H9 (cell line): ENCODE results near the gene TBC1D17. TPM values are rescaled to one million over a fixed set of nuclear protein-coding genes. Genes with fewer than 3 reads are reported as not detected.

Experiments used
- DNase-seq: peaks from one replicate; pipeline ENCODE4 v3.0.0-alpha.2; 2017
- H2AFZ ChIP-seq: one replicate; pipeline ENCODE4 v1.6.1; 2013; ENCODE audit warnings: mild to moderate bottlenecking, low read length, control low read depth, moderate library complexity
- H2AK5ac ChIP-seq: 2 replicates; pipeline ENCODE4 v1.6.1; 2013; ENCODE audit warnings: low read length, control low read depth, mixed read lengths; ENCODE audit not compliant: insufficient read length
- H2BK120ac ChIP-seq: one replicate; pipeline ENCODE4 v1.6.1; 2013; ENCODE audit warnings: low read depth, mild to moderate bottlenecking, low read length, control low read depth, inconsistent platforms; ENCODE audit not compliant: poor library complexity, severe bottlenecking
- H2BK12ac ChIP-seq: 2 replicates; pipeline ENCODE4 v1.6.1; 2013; ENCODE audit warnings: low read length, control low read depth, mixed read lengths, low read depth; ENCODE audit not compliant: insufficient read length
- H2BK15ac ChIP-seq: 2 replicates; pipeline ENCODE4 v1.6.1; 2013; ENCODE audit warnings: low read depth, low read length, control low read depth
- H2BK20ac ChIP-seq: one replicate; pipeline ENCODE4 v1.6.1; 2013; ENCODE audit warnings: low read depth, mild to moderate bottlenecking, low read length, control low read depth, inconsistent platforms; ENCODE audit not compliant: poor library complexity, severe bottlenecking
- H2BK5ac ChIP-seq: 2 replicates; pipeline ENCODE4 v1.6.1; 2013; ENCODE audit warnings: low read length, control low read depth, mixed read lengths; ENCODE audit not compliant: insufficient read length
- H3K14ac ChIP-seq: 2 replicates; pipeline ENCODE4 v1.6.1; 2013; ENCODE audit warnings: low read length, control low read depth; ENCODE audit not compliant: insufficient read depth
- H3K18ac ChIP-seq: 2 replicates; pipeline ENCODE4 v1.6.1; 2013; ENCODE audit warnings: low read depth, mild to moderate bottlenecking, mixed read lengths, low read length, control low read depth; ENCODE audit not compliant: insufficient read length
- H3K23ac ChIP-seq: 2 replicates; pipeline ENCODE4 v1.6.1; 2013; ENCODE audit warnings: low read length, control low read depth, mixed read lengths, low read depth; ENCODE audit not compliant: insufficient read length
- H3K23me2 ChIP-seq: 2 replicates; pipeline ENCODE4 v1.6.1; 2013; ENCODE audit warnings: low read depth, mild to moderate bottlenecking, mixed read lengths, low read length, control low read depth; ENCODE audit not compliant: insufficient read length, poor library complexity, severe bottlenecking
- H3K27ac ChIP-seq: 2 replicates; pipeline ENCODE4 v1.5.1; 2013; ENCODE audit warnings: low read length, control low read depth, mixed read lengths, low read depth; ENCODE audit not compliant: insufficient read length
- H3K27me3 ChIP-seq: 2 replicates; pipeline ENCODE4 v1.6.1; 2013; ENCODE audit warnings: low read length, control low read depth, inconsistent platforms; ENCODE audit not compliant: insufficient read depth
- H3K4ac ChIP-seq: 2 replicates; pipeline ENCODE4 v1.6.1; 2013; ENCODE audit warnings: low read depth, mild to moderate bottlenecking, control low read depth, inconsistent platforms, low read length, moderate library complexity
- H3K4me1 ChIP-seq: 2 replicates; pipeline ENCODE4 v1.6.1; 2013; ENCODE audit warnings: low read length, control low read depth, inconsistent platforms; ENCODE audit not compliant: insufficient read depth
- H3K4me2 ChIP-seq: 2 replicates; pipeline ENCODE4 v1.6.1; 2013; ENCODE audit warnings: low read length, control low read depth, mixed read lengths; ENCODE audit not compliant: insufficient read length, insufficient read depth
- H3K56ac ChIP-seq: 2 replicates; pipeline ENCODE4 v1.6.1; 2013; ENCODE audit warnings: low read depth, mild to moderate bottlenecking, mixed read lengths, low read length, control low read depth; ENCODE audit not compliant: insufficient read length
- H3K79me1 ChIP-seq: 2 replicates; pipeline ENCODE4 v1.6.1; 2013; ENCODE audit warnings: low read depth, mild to moderate bottlenecking, moderate library complexity, low read length, control low read depth, inconsistent platforms; ENCODE audit not compliant: insufficient read depth, poor library complexity, severe bottlenecking
- H3K79me2 ChIP-seq: 2 replicates; pipeline ENCODE4 v1.6.1; 2013; ENCODE audit warnings: low read length, control low read depth, inconsistent platforms; ENCODE audit not compliant: insufficient read depth
- H3K9ac ChIP-seq: 2 replicates; pipeline ENCODE4 v1.6.1; 2013; ENCODE audit warnings: low read length, control low read depth, mixed read lengths; ENCODE audit not compliant: insufficient read length; ENCODE audit errors: extremely low read depth
- H3K9me3 ChIP-seq: one replicate; pipeline ENCODE4 v1.6.1; 2013; ENCODE audit warnings: low read depth, low read length, inconsistent platforms; ENCODE audit not compliant: control insufficient read depth
- H3T11ph ChIP-seq: one replicate; pipeline ENCODE4 v1.6.1; 2013; ENCODE audit warnings: mild to moderate bottlenecking, low read length, control low read depth, inconsistent platforms
- H4K20me1 ChIP-seq: one replicate; pipeline ENCODE4 v1.6.1; 2013; ENCODE audit not compliant: control insufficient read depth, insufficient read length, insufficient read depth
- H4K5ac ChIP-seq: 2 replicates; pipeline ENCODE4 v1.6.1; 2013; ENCODE audit warnings: low read depth, mild to moderate bottlenecking, mixed read lengths, low read length, control low read depth; ENCODE audit not compliant: insufficient read length
- H4K8ac ChIP-seq: replicated peaks from 2 replicates; pipeline ENCODE4 v1.6.1; 2013; ENCODE audit warnings: low read length, control low read depth, mixed read lengths, low read depth; ENCODE audit not compliant: insufficient read length
- H4K91ac ChIP-seq: 2 replicates; pipeline ENCODE4 v1.6.1; 2013; ENCODE audit warnings: low read depth, mild to moderate bottlenecking, moderate library complexity, mixed read lengths, low read length, control low read depth; ENCODE audit not compliant: insufficient read length
- H3K27ac Mint-ChIP-seq, 3 experiments: 2 replicates in 2 of 3; 3 replicates in 1 of 3; pipeline ENCODE4 v1.8.0; 2020 to 2021; ENCODE audit warnings: mixed read lengths in 3 of 3, mild to moderate bottlenecking in 1 of 3, moderate library complexity in 1 of 3
- H3K27me3 Mint-ChIP-seq: 2 replicates; pipeline ENCODE4 v1.8.0; 2021; ENCODE audit warnings: low read depth, mild to moderate bottlenecking, moderate library complexity, mixed read lengths
- H3K36me3 Mint-ChIP-seq, 3 experiments: 2 replicates in 2 of 3; 3 replicates in 1 of 3; pipeline ENCODE4 v1.8.0; 2020 to 2021; ENCODE audit warnings: low read depth in 3 of 3, mixed read lengths in 3 of 3; ENCODE audit not compliant: insufficient read depth in 1 of 3
- H3K4me1 Mint-ChIP-seq, 2 experiments: 2 replicates each; pipeline ENCODE4 v1.8.0; 2020; ENCODE audit warnings: mixed read lengths in 2 of 2
- H3K4me3 Mint-ChIP-seq, 2 experiments: 2 replicates in 1 of 2; 3 replicates in 1 of 2; pipeline ENCODE4 v1.8.0; 2020 to 2021; ENCODE audit warnings: mild to moderate bottlenecking in 2 of 2, mixed read lengths in 2 of 2, moderate library complexity in 1 of 2
- H3K9me3 Mint-ChIP-seq, 2 experiments: 2 replicates in 1 of 2; 3 replicates in 1 of 2; pipeline ENCODE4 v1.8.0; 2020; ENCODE audit warnings: mild to moderate bottlenecking in 2 of 2, mixed read lengths in 2 of 2, moderate library complexity in 1 of 2
- WGBS: extraction: QIAGEN DNeasy Blood & Tissue Kit; methylation state at CpG from one replicate; pipeline ENCODE4 v1.1.7; 2013; ENCODE audit warnings: missing lambda C conversion rate, low lambda C conversion rate, mixed read lengths; ENCODE audit not compliant: insufficient read length; ENCODE audit errors: extremely low coverage; 5-methylcytosine and 5-hydroxymethylcytosine counted together
- total RNA-seq: library from RNA; stranded (reverse); gene quantifications from 2 replicates; pipeline ENCODE4 v1.2.1, GENCODE V29; 2021
- TF ChIP-seq, protein P1 (sequence below): fragments of 200-600 bp; sonication (generic); conservative IDR thresholded peaks from 3 replicates; pipeline ENCODE4 v1.8.0; 2021; ENCODE audit warnings: antibody characterized with exemption, mild to moderate bottlenecking

Gene TBC1D17
- total RNA-seq, 1 experiment from 2014 or later: 33.6 TPM

DNA sequence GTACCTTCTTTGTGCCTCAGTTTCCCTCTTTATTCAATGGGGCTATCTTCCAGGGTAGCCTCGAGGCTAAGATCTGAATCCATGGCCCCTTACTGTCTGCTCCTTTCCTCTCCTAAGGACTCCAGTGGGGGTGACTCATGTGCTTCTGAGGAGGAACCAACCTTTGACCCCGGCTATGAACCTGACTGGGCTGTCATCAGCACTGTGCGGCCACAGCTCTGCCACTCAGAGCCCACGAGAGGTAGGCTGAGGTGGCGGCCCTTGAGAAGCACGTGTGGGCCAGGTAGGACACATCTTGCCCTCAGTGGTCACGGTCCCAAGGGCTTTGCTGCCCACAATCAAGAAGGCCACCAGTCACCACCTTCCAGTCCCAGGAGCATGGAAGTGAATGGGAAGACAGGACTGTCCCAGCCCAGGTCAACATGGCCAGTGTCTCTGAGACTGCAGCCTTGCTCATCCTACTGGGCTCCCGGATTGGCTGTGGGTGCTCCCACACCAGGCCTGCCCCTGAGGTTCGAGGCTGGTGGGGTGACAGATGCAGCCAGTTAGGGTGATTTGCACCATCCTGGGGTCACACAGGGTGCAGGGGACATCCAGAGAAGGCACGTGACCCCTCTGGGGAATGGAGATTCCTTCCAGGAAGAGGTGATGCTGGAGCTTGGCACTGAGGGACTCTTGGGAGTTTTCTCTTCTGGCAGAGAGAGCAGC is 2.8 kb downstream of the TBC1D17 start:
- no peak for DNase-seq
- no CpG with 5 or more reads among the region's 10 CpGs for WGBS
- H3K36me3 Mint-ChIP-seq: peaks cover 50 to 63% (median 62%) of the 10 kb centered on the region in 3 experiments

More for the DNA sequence above, 2.8 kb downstream of the TBC1D17 start:
- H3K4me2 ChIP-seq: no peak overlapping the region
- H2BK120ac ChIP-seq: no peak overlapping the region
- H3K14ac ChIP-seq: no peak overlapping the region
- TF ChIP-seq, protein P1, sequence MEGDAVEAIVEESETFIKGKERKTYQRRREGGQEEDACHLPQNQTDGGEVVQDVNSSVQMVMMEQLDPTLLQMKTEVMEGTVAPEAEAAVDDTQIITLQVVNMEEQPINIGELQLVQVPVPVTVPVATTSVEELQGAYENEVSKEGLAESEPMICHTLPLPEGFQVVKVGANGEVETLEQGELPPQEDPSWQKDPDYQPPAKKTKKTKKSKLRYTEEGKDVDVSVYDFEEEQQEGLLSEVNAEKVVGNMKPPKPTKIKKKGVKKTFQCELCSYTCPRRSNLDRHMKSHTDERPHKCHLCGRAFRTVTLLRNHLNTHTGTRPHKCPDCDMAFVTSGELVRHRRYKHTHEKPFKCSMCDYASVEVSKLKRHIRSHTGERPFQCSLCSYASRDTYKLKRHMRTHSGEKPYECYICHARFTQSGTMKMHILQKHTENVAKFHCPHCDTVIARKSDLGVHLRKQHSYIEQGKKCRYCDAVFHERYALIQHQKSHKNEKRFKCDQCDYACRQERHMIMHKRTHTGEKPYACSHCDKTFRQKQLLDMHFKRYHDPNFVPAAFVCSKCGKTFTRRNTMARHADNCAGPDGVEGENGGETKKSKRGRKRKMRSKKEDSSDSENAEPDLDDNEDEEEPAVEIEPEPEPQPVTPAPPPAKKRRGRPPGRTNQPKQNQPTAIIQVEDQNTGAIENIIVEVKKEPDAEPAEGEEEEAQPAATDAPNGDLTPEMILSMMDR: no peak
- no peaks in the 10 kb centered on the region for H4K20me1 ChIP-seq
- H3K4me3 Mint-ChIP-seq: peak overlapping the region in 1 of 2 experiments; percentile 42; a peak in 3 of 5 replicates
- no peak overlapping the region for H2BK12ac ChIP-seq
- no peak overlapping the region for H2AFZ ChIP-seq
- no peaks in the 10 kb centered on the region for H3K79me1 ChIP-seq
- H3K27me3 Mint-ChIP-seq: no peaks in the 10 kb centered on the region
- H3K27ac ChIP-seq: no peak overlapping the region
- H2BK5ac ChIP-seq: no peak overlapping the region
- H2AK5ac ChIP-seq: no peak overlapping the region
- H3K27ac Mint-ChIP-seq: no peak overlapping the region; a peak in 1 of 7 replicates
- no peak overlapping the region for H4K8ac ChIP-seq
- no peaks in the 10 kb centered on the region for H3K27me3 ChIP-seq
- H2BK15ac ChIP-seq: no peak overlapping the region
- H3K23ac ChIP-seq: no peak overlapping the region
- no peaks in the 10 kb centered on the region for H3K4me1 ChIP-seq
- no peaks in the 10 kb centered on the region for H3K9me3 ChIP-seq
- H3K9me3 Mint-ChIP-seq: no peaks in the 10 kb centered on the region
- peaks cover 13 to 21% of the 10 kb centered on the region in 2 experiments for H3K4me1 Mint-ChIP-seq
- H3K56ac ChIP-seq: no peak overlapping the region
- H2BK20ac ChIP-seq: no peak overlapping the region
- H3K9ac ChIP-seq: no peak overlapping the region
- no peaks in the 10 kb centered on the region; the same call in 1 of the 2 replicates for H3K79me2 ChIP-seq
- no peak overlapping the region for H4K91ac ChIP-seq
- H3K18ac ChIP-seq: no peak overlapping the region
- no peak overlapping the region for H3K4ac ChIP-seq
- H3T11ph ChIP-seq: no peak overlapping the region
- no peak overlapping the region for H4K5ac ChIP-seq
- peaks cover 11% of the 10 kb centered on the region for H3K23me2 ChIP-seq
